Activated T-helper 1 cell treated with anti-CD3 and anti-CD28 coated beads, Interleukin-12 subunit alpha, Interleukin-12 subunit beta, Interleukin-2, Interleukin-4 antibody, amounts not matched to agents 30 ng/mL and 10 ng/mL and 1 ng/mL, durations not matched to agents 14 hours and 24 hours and 36 hours (primary cell): ENCODE measurements around the gene SMTN. TPM values are rescaled to one million over a fixed set of nuclear protein-coding genes. Genes with fewer than 3 reads are reported as not detected.
"Not testable (repeated sequence)": the region's sequence is repeated elsewhere in the genome, so short reads cannot be mapped to it uniquely, and the experiment has no call there.

Experiments used
- DNase-seq: peaks from one replicate; pipeline ENCODE4 v3.0.0; 2021; ENCODE audit warnings: low spot score
- H3K27ac Mint-ChIP-seq: one replicate; pipeline ENCODE4 v1.8.0; 2021; ENCODE audit warnings: mild to moderate bottlenecking, mixed read lengths
- H3K27me3 Mint-ChIP-seq: one replicate; pipeline ENCODE4 v1.8.0; 2022; ENCODE audit warnings: mild to moderate bottlenecking, moderate library complexity, mixed read lengths; ENCODE audit not compliant: insufficient read depth
- H3K36me3 Mint-ChIP-seq: one replicate; pipeline ENCODE4 v1.8.0; 2021; ENCODE audit warnings: low read depth, mixed read lengths
- H3K4me1 Mint-ChIP-seq: one replicate; pipeline ENCODE4 v1.8.0; 2021; ENCODE audit warnings: low read depth, mixed read lengths
- H3K4me3 Mint-ChIP-seq: one replicate; pipeline ENCODE4 v1.8.0; 2021; ENCODE audit warnings: mild to moderate bottlenecking, moderate library complexity, mixed read lengths
- H3K9me3 Mint-ChIP-seq: one replicate; pipeline ENCODE4 v1.8.0; 2021; ENCODE audit warnings: mixed read lengths
- intact Hi-C: fragments of 100-400 bp; cut with micrococcal nuclease; formaldehyde crosslinking; loops from one replicate; pipeline ENCODE4 v1.15.1; 2024
- total RNA-seq: library from RNA; stranded (reverse); gene quantifications from 2 replicates; pipeline ENCODE4 v1.2.3, GENCODE V29; 2022

SMTN gene
- total RNA-seq, 1 donor from 2014 or later = 13.7 TPM

GRCh38 chr22:31097539-31097938 is 16.4 kb downstream of the SMTN start:
- H3K27ac Mint-ChIP-seq, H3K4me1 Mint-ChIP-seq, intact Hi-C loops, H3K27me3 Mint-ChIP-seq, H3K4me3 Mint-ChIP-seq, H3K9me3 Mint-ChIP-seq, H3K36me3 Mint-ChIP-seq, DNase-seq: not testable (repeated sequence)

- Mint-ChIP-seq H3K4me1 (no peaks in the 10 kb centered on the region), H3K27ac (no peak overlapping the region), H3K4me3 (no peak overlapping the region), H3K36me3 (peaks cover 4% of the 10 kb centered on the region), H3K9me3 (no peaks in the 10 kb centered on the region), H3K27me3 (no peaks in the 10 kb centered on the region)
- no peak for DNase-seq
- intact Hi-C loops = no loop called here
Measured at GRCh38 chr22:31097941-31098631, 17.0 kb downstream of the SMTN start.

- no peak overlapping the region for H3K4me3 Mint-ChIP-seq
- no peaks in the 10 kb centered on the region for H3K4me1 Mint-ChIP-seq
- intact Hi-C loops = no loop called here
- no peaks in the 10 kb centered on the region for H3K9me3 Mint-ChIP-seq
- peaks cover 4% of the 10 kb centered on the region for H3K36me3 Mint-ChIP-seq
- no peak overlapping the region for H3K27ac Mint-ChIP-seq
- no peak for DNase-seq
- no peaks in the 10 kb centered on the region for H3K27me3 Mint-ChIP-seq
Measured at GRCh38 chr22:31098632-31099110, 17.6 kb downstream of the SMTN start.

- no peaks in the 10 kb centered on the region for H3K9me3 Mint-ChIP-seq
- intact Hi-C loops = no loop called here
- no peaks in the 10 kb centered on the region for H3K27me3 Mint-ChIP-seq
- no peaks in the 10 kb centered on the region for H3K4me1 Mint-ChIP-seq
- DNase-seq = no peak
- H3K27ac Mint-ChIP-seq = no peak overlapping the region
- H3K4me3 Mint-ChIP-seq = no peak overlapping the region
- H3K36me3 Mint-ChIP-seq = peaks cover 4% of the 10 kb centered on the region
Measured at GRCh38 chr22:31099386-31099785, 18.3 kb downstream of the SMTN start.

- intact Hi-C loops = no loop called here
- no peak for DNase-seq
- Mint-ChIP-seq H3K36me3 (peaks cover 4% of the 10 kb centered on the region), H3K9me3 (no peaks in the 10 kb centered on the region), H3K4me1 (no peaks in the 10 kb centered on the region), H3K27me3 (no peaks in the 10 kb centered on the region), H3K4me3 (no peak overlapping the region), H3K27ac (no peak overlapping the region)
Measured at GRCh38 chr22:31099841-31100761, 19.0 kb downstream of the SMTN start.

- no peaks in the 10 kb centered on the region for H3K4me1 Mint-ChIP-seq
- no peaks in the 10 kb centered on the region for H3K9me3 Mint-ChIP-seq
- peaks cover under 1% of the 10 kb centered on the region for H3K36me3 Mint-ChIP-seq
- H3K27ac Mint-ChIP-seq = no peak overlapping the region
- no peaks in the 10 kb centered on the region for H3K27me3 Mint-ChIP-seq
- intact Hi-C loops = no loop called here
- H3K4me3 Mint-ChIP-seq = no peak overlapping the region
- DNase-seq = no peak
Measured at GRCh38 chr22:31100762-31101525, 19.8 kb downstream of the SMTN start.

- intact Hi-C loops = no loop called here
- no peak for DNase-seq
- no peaks in the 10 kb centered on the region for H3K9me3 Mint-ChIP-seq
- no peaks in the 10 kb centered on the region for H3K36me3 Mint-ChIP-seq
- no peak overlapping the region for H3K4me3 Mint-ChIP-seq
- H3K27ac Mint-ChIP-seq = no peak overlapping the region
- H3K4me1 Mint-ChIP-seq = peaks cover 12% of the 10 kb centered on the region
- H3K27me3 Mint-ChIP-seq = peaks cover under 1% of the 10 kb centered on the region
Measured at GRCh38 chr22:31102441-31103081, 21.4 kb downstream of the SMTN start.

- H3K36me3 Mint-ChIP-seq = no peaks in the 10 kb centered on the region
- no peak overlapping the region for H3K27ac Mint-ChIP-seq
- H3K4me1 Mint-ChIP-seq = peaks cover 18% of the 10 kb centered on the region
- H3K27me3 Mint-ChIP-seq = peaks cover 3% of the 10 kb centered on the region
- no peak overlapping the region for H3K4me3 Mint-ChIP-seq
- intact Hi-C loops = no loop called here
- no peaks in the 10 kb centered on the region for H3K9me3 Mint-ChIP-seq
- DNase-seq = no peak
Measured at GRCh38 chr22:31103111-31103510, 22.0 kb downstream of the SMTN start.

GRCh38 chr22:31103899-31104694 is 23.0 kb downstream of the SMTN start:
- Mint-ChIP-seq H3K36me3 (no peaks in the 10 kb centered on the region), H3K27me3 (peaks cover 3% of the 10 kb centered on the region), H3K4me1 (peaks cover 19% of the 10 kb centered on the region), H3K27ac (no peak overlapping the region), H3K9me3 (no peaks in the 10 kb centered on the region), H3K4me3 (no peak overlapping the region)
- intact Hi-C loops = no loop called here
- no peak for DNase-seq

GRCh38 chr22:31104869-31105268 is 23.8 kb downstream of the SMTN start:
- Mint-ChIP-seq H3K4me1 (peaks cover 19% of the 10 kb centered on the region), H3K9me3 (no peaks in the 10 kb centered on the region), H3K4me3 (no peak overlapping the region), H3K27ac (no peak overlapping the region), H3K36me3 (no peaks in the 10 kb centered on the region), H3K27me3 (peaks cover 4% of the 10 kb centered on the region)
- intact Hi-C loops = loop anchor here (5.0 kb wide), 3 partner anchors 127 to 647 kb away; partner anchors contain the start of genes DEPDC5 and PRR14L
- DNase-seq = no peak

GRCh38 chr22:31105282-31105929 is 24.3 kb downstream of the SMTN start:
- DNase-seq = no peak
- H3K4me1 Mint-ChIP-seq = peaks cover 19% of the 10 kb centered on the region
- intact Hi-C loops = loop anchor here (5.0 kb wide), 3 partner anchors 127 to 647 kb away; partner anchors contain the start of genes DEPDC5 and PRR14L
- no peak overlapping the region for H3K4me3 Mint-ChIP-seq
- no peak overlapping the region for H3K27ac Mint-ChIP-seq
- H3K27me3 Mint-ChIP-seq = peaks cover 6% of the 10 kb centered on the region
- no peaks in the 10 kb centered on the region for H3K9me3 Mint-ChIP-seq
- no peaks in the 10 kb centered on the region for H3K36me3 Mint-ChIP-seq
